Effector memory CD4-positive, alpha-beta T cell (primary cell): ENCODE data around the gene COMMD9.

Source experiments
- DNase-seq, 3 donors: peaks; one replicate each; pipeline ENCODE4 v3.0.0-alpha.2; 2020
- H3K27ac ChIP-seq: 2 replicates; pipeline ENCODE4 v1.7.0; 2013; ENCODE audit warnings: mild to moderate bottlenecking, low read length, moderate library complexity; ENCODE audit not compliant: insufficient read depth, poor library complexity, severe bottlenecking
- H3K27me3 ChIP-seq: replicated peaks from 2 replicates; pipeline ENCODE4 v1.7.0; 2013; ENCODE audit warnings: mild to moderate bottlenecking, low read length; ENCODE audit not compliant: insufficient read depth, control insufficient read depth, poor library complexity, severe bottlenecking
- H3K36me3 ChIP-seq: 2 replicates; pipeline ENCODE4 v1.7.0; 2013; ENCODE audit warnings: mild to moderate bottlenecking, low read length, moderate library complexity; ENCODE audit not compliant: control insufficient read depth, insufficient read depth
- H3K4me1 ChIP-seq: 2 replicates; pipeline ENCODE4 v1.7.0; 2013; ENCODE audit warnings: low read length, mild to moderate bottlenecking; ENCODE audit not compliant: control insufficient read depth, insufficient read depth, poor library complexity, severe bottlenecking
- H3K4me3 ChIP-seq: 2 replicates; pipeline ENCODE4 v1.7.0; 2013; ENCODE audit warnings: low read length, low read depth, mild to moderate bottlenecking; ENCODE audit not compliant: insufficient read depth, poor library complexity, severe bottlenecking
- H3K9me3 ChIP-seq: 2 replicates; pipeline ENCODE4 v1.7.0; 2013; ENCODE audit warnings: mild to moderate bottlenecking, low read length, moderate library complexity; ENCODE audit not compliant: control insufficient read depth

COMMD9 gene

GRCh38 chr11:36257351-36257750 lies 31.9 kb downstream of the COMMD9 start:
- no peaks in the 10 kb centered on the region for H3K36me3 ChIP-seq
- no peak overlapping the region for H3K27ac ChIP-seq
- H3K9me3 ChIP-seq, result no peaks in the 10 kb centered on the region
- DNase-seq, result no peak
- no peak overlapping the region for H3K4me3 ChIP-seq
- no peaks in the 10 kb centered on the region for H3K4me1 ChIP-seq
- peaks cover 4% of the 10 kb centered on the region for H3K27me3 ChIP-seq

GRCh38 chr11:36254713-36255112 lies 34.5 kb downstream of the COMMD9 start:
- Histone ChIP-seq H3K9me3 (no peaks in the 10 kb centered on the region), H3K4me1 (no peaks in the 10 kb centered on the region), H3K27ac (no peak overlapping the region), H3K4me3 (no peak overlapping the region), H3K27me3 (no peaks in the 10 kb centered on the region), H3K36me3 (no peaks in the 10 kb centered on the region)
- DNase-seq, result no peak

- Histone ChIP-seq H3K4me1 (no peaks in the 10 kb centered on the region), H3K4me3 (no peak overlapping the region), H3K36me3 (no peaks in the 10 kb centered on the region), H3K27ac (no peak overlapping the region), H3K27me3 (no peaks in the 10 kb centered on the region), H3K9me3 (no peaks in the 10 kb centered on the region)
- DNase-seq, result no peak
Measured at GRCh38 chr11:36253238-36253637, 36.0 kb downstream of the COMMD9 start.

- Histone ChIP-seq H3K27me3 (no peaks in the 10 kb centered on the region), H3K4me3 (no peak overlapping the region), H3K27ac (no peak overlapping the region)
Measured at GRCh38 chr11:36251823-36252222, 37.4 kb downstream of the COMMD9 start.

GRCh38 chr11:36249246-36249645 lies 40.0 kb downstream of the COMMD9 start:
- H3K27ac ChIP-seq, result no peak overlapping the region
- no peaks in the 10 kb centered on the region for H3K9me3 ChIP-seq

More at GRCh38 chr11:36251823-36252222, 37.4 kb downstream of the COMMD9 start:
- Histone ChIP-seq H3K9me3 (no peaks in the 10 kb centered on the region), H3K4me1 (no peaks in the 10 kb centered on the region), H3K36me3 (no peaks in the 10 kb centered on the region)
- DNase-seq, result no peak

GRCh38 chr11:36248436-36248835 lies 40.8 kb downstream of the COMMD9 start:
- no peaks in the 10 kb centered on the region for H3K4me1 ChIP-seq
- no peaks in the 10 kb centered on the region for H3K36me3 ChIP-seq
- no peak overlapping the region for H3K27ac ChIP-seq
- H3K4me3 ChIP-seq, result no peak overlapping the region
- DNase-seq, result no peak
- H3K9me3 ChIP-seq, result no peaks in the 10 kb centered on the region
- H3K27me3 ChIP-seq, result no peaks in the 10 kb centered on the region

More at GRCh38 chr11:36249246-36249645, 40.0 kb downstream of the COMMD9 start:
- Histone ChIP-seq H3K4me1 (no peaks in the 10 kb centered on the region), H3K4me3 (no peak overlapping the region), H3K36me3 (no peaks in the 10 kb centered on the region), H3K27me3 (no peaks in the 10 kb centered on the region)
- no peak for DNase-seq

- H3K4me1 ChIP-seq, result no peaks in the 10 kb centered on the region
- no peak overlapping the region for H3K4me3 ChIP-seq
- no peaks in the 10 kb centered on the region for H3K27me3 ChIP-seq
- DNase-seq, result no peak
- no peak overlapping the region for H3K27ac ChIP-seq
- no peaks in the 10 kb centered on the region for H3K36me3 ChIP-seq
- H3K9me3 ChIP-seq, result no peaks in the 10 kb centered on the region
Measured at GRCh38 chr11:36247493-36247892, 41.7 kb downstream of the COMMD9 start.

GRCh38 chr11:36243641-36244040 lies 45.6 kb downstream of the COMMD9 start:
- H3K27ac ChIP-seq, result no peak overlapping the region
- H3K36me3 ChIP-seq, result no peaks in the 10 kb centered on the region
- DNase-seq, result no peak
- H3K4me1 ChIP-seq, result no peaks in the 10 kb centered on the region
- no peaks in the 10 kb centered on the region for H3K9me3 ChIP-seq
- no peak overlapping the region for H3K4me3 ChIP-seq
- no peaks in the 10 kb centered on the region for H3K27me3 ChIP-seq

GRCh38 chr11:36241497-36241896 lies 47.7 kb downstream of the COMMD9 start:
- H3K27me3 ChIP-seq, result no peaks in the 10 kb centered on the region
- H3K9me3 ChIP-seq, result no peaks in the 10 kb centered on the region
- H3K4me1 ChIP-seq, result no peaks in the 10 kb centered on the region
- no peak for DNase-seq
- no peak overlapping the region for H3K27ac ChIP-seq
- H3K4me3 ChIP-seq, result no peak overlapping the region
- no peaks in the 10 kb centered on the region for H3K36me3 ChIP-seq

GRCh38 chr11:36240801-36241200 lies 48.4 kb downstream of the COMMD9 start:
- no peaks in the 10 kb centered on the region for H3K9me3 ChIP-seq
- DNase-seq, result no peak
- no peaks in the 10 kb centered on the region for H3K4me1 ChIP-seq
- H3K27me3 ChIP-seq, result no peaks in the 10 kb centered on the region
- H3K36me3 ChIP-seq, result no peaks in the 10 kb centered on the region
- no peak overlapping the region for H3K4me3 ChIP-seq
- H3K27ac ChIP-seq, result no peak overlapping the region

GRCh38 chr11:36240173-36240572 lies 49.1 kb downstream of the COMMD9 start:
- H3K36me3 ChIP-seq, result no peaks in the 10 kb centered on the region

More at GRCh38 chr11:36240173-36240572, 49.1 kb downstream of the COMMD9 start:
- H3K27me3 ChIP-seq, result no peaks in the 10 kb centered on the region
- no peaks in the 10 kb centered on the region for H3K4me1 ChIP-seq
- no peak for DNase-seq
- no peak overlapping the region for H3K4me3 ChIP-seq
- no peak overlapping the region for H3K27ac ChIP-seq
- H3K9me3 ChIP-seq, result no peaks in the 10 kb centered on the region
